ENCODE results near the gene TRAPPC14. TPM values are rescaled to one million over a fixed set of nuclear protein-coding genes. Genes with fewer than 3 reads are reported as not detected.
"Not testable (repeated sequence)": the region's sequence is repeated elsewhere in the genome, so short reads cannot be mapped to it uniquely, and the experiment has no call there.

The TRAPPC14 gene
- total RNA-seq, 1 experiment from 2014 or later: 14.8 TPM

DNA sequence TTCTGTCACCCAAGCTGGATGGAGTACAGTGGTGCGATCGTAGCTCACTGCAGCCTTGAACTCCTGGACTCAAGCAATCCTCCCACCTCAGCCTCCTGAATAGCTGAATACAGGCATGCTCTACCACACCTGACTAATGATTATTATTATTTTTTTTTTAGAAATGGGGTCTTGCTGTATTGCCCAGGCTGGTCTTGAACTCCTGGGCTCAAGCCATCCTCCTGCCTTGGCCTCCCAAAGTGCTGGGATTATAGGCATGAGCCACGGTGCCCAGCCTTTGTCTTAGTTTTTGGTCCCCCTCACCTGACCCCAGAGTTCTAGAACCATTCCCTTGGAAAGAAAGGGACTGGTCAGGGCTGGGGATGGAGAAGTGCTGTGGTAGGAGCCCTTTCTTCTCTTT is 21.6 kb upstream of the TRAPPC14 start:
- H3K36me3 ChIP-seq (replicated peaks; ENCODE audit: control insufficient read depth, insufficient read depth, low read length): not testable (repeated sequence)

DNA sequence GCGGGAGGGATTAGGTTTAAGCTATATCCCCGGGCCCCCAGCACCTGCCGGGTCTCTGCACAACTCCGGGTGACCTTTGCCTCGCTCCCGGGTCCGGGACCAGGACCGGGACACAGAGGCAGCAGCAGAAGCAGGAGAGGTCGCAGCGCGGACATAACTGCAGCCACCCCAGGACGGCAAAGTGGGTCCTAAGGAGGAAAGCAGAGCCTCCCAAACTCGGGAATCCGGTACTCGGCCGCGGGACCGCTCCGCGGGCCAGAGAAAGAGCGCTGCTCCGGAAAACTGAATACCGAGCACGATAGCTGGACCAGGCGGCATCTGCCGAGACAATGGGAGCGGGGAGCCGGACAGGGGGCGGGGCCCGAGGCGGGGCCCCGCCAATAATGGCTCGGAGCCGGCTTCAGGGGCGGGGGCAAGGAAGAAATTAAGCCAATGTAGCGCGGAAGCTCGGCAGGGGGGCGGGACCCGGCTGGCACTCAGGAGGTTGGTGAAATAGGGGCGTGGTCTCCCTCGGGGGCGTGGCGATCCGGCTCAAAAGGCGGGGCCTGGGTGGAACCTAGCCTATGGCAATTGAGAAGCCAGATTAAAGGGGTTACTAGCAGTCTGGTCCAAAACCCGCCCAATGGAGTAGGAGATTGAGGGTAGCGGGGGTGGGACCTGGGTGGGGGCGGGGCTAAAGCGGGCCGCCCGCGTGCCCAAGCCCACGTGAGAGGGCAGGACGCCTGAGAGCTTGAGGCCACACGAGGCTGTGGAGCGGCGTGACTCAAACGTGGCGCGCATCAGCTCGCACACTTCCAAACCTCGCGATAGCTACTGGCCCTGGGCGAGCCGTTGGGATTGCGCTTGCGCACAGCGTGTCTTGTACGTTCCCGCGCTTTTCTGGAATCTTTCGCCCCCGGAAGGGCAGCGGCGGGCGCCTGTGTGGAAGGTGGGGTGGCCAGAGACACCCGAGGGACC is 18.8 kb upstream of the TRAPPC14 start, which contains the start of the genes GPC2 and STAG3:
GPC2 (minus strand) TSS at position 337 of the 957 bp plus-strand sequence; CDS start at position 155, 182 bp downstream.
STAG3 (plus strand) TSS at position 874 of the 957 bp plus-strand sequence. CDS start 2,639 bp downstream, outside the sequence.
- Histone ChIP-seq H3K4me3 (ENCODE audit: insufficient read depth, low read depth, low read length) (peak within 1 kb of the TSS; percentile 95), H3K27me3 (ENCODE audit: control insufficient read depth, insufficient read depth, low read length) (peaks cover 8% of the 10 kb centered on the region), H3K36me3 (replicated peaks; ENCODE audit: control insufficient read depth, insufficient read depth, low read length) (peaks cover 10% of the 10 kb centered on the region)
- peak; percentile 99 for DNase-seq

More for the DNA sequence above, 21.6 kb upstream of the TRAPPC14 start:
- H3K27me3 ChIP-seq (ENCODE audit: control insufficient read depth, insufficient read depth, low read length); H3K4me3 ChIP-seq (ENCODE audit: insufficient read depth, low read depth, low read length); DNase-seq: not testable (repeated sequence)

DNA sequence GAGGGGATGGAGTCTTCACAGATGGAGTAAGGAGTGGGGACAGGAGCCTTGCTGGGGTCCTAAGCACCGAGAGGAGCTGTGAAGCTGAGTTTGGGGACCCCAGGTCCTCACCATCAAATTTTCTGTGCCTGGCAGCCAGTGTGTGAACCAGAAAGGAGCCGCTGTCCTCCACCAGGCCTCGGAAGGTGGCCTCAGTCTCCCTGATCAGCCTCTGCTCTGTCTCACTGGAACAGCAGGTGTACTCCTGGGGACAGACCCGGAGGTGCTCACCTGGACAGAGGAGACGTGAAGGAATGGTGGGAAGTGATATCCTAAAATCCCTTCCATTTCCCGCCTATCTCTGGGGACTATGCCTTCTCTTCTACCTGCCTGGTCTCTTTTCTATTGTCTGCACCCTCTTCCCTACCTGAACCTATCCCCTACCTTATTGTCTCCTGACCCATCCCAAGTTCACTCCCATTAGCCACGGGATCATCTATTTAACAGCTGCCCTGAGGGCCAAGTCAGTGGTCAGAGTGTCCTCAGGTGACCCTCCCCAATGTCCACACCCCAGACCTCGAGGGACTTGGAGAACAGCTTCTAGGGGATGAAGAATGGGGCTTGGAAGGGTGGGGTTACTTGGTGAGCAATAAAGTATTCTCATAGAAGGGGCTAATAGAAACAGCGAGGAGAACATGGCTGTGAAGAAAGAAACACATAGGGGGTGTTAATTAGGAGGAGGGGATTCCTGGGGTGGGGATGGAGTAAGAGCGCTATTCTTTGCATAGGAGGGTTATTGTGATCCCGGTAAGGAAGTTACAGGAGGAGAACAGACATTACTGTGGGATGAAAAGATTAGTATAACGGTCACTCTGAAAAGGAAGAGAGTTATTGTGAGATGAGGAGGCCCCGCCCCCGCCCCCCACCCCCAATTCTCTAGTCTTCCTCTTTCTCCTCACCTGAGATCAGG is 17.8 kb upstream of the TRAPPC14 start:
- peaks cover 14% of the 10 kb centered on the region for H3K27me3 ChIP-seq (ENCODE audit: control insufficient read depth, insufficient read depth, low read length)
- H3K4me3 ChIP-seq (ENCODE audit: insufficient read depth, low read depth, low read length): peak overlapping the region; percentile 95
- DNase-seq: peak; percentile 50
- H3K36me3 ChIP-seq (replicated peaks; ENCODE audit: control insufficient read depth, insufficient read depth, low read length): peaks cover 10% of the 10 kb centered on the region

DNA sequence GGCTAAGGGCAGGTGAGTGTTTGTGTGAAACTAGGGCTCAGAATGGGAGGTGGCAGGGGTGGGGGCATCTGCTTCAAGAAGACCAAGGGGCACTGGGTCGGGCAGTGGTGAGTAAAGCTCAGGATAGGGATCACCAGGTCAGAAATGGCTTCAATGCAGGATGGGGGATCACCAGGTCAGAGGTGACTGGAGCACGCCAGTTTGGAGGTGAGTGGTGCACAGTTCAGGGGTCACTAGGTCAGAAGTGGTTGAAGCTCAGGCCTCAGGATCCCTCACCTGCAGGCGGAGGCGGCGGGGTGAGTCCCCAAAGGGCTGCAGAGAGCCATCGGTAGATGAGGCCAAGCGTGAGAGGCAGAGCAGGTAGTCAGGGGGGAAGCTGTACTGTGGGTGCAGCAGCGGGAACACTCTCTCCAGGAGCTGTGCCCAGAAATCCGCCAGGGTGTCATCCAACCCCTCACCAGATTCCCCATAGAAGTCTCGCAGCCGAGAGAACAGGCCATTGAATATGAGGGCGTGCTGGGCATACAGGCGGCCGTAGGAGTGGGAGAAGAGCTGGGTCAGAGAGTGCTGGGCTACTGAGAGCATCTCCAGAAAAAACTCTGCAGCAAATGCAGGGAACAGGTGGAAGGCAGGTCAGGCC is 16.9 kb upstream of the TRAPPC14 start:
- Histone ChIP-seq H3K27me3 (ENCODE audit: control insufficient read depth, insufficient read depth, low read length) (peaks cover 19% of the 10 kb centered on the region), H3K4me3 (ENCODE audit: insufficient read depth, low read depth, low read length) (no peak overlapping the region), H3K36me3 (replicated peaks; ENCODE audit: control insufficient read depth, insufficient read depth, low read length) (peaks cover 10% of the 10 kb centered on the region)
- peak; percentile 10 for DNase-seq

DNA sequence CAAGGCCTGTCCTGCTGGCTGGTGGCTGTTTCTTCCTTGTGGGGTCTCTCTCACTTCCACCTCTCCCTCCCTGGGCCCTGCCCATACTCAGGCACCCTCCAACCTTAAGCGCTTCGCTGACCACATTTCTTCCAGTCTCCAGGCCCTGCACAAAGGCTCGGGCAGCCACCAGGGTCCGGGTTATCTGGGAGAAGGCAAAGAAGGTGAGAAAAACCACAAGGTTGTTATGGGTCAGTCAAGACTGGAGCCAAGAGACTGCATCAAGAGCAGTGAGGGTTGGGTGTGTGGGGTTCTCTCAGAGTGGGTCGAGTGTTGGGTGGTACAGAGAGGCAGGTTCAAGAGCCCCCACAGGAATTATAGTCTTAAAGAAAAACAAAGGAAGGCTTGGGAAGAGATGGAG is 16.1 kb upstream of the TRAPPC14 start:
- DNase-seq: no peak
- H3K4me3 ChIP-seq (ENCODE audit: insufficient read depth, low read depth, low read length): no peak overlapping the region
- peaks cover 10% of the 10 kb centered on the region for H3K36me3 ChIP-seq (replicated peaks; ENCODE audit: control insufficient read depth, insufficient read depth, low read length)
- peaks cover 19% of the 10 kb centered on the region for H3K27me3 ChIP-seq (ENCODE audit: control insufficient read depth, insufficient read depth, low read length)

DNA sequence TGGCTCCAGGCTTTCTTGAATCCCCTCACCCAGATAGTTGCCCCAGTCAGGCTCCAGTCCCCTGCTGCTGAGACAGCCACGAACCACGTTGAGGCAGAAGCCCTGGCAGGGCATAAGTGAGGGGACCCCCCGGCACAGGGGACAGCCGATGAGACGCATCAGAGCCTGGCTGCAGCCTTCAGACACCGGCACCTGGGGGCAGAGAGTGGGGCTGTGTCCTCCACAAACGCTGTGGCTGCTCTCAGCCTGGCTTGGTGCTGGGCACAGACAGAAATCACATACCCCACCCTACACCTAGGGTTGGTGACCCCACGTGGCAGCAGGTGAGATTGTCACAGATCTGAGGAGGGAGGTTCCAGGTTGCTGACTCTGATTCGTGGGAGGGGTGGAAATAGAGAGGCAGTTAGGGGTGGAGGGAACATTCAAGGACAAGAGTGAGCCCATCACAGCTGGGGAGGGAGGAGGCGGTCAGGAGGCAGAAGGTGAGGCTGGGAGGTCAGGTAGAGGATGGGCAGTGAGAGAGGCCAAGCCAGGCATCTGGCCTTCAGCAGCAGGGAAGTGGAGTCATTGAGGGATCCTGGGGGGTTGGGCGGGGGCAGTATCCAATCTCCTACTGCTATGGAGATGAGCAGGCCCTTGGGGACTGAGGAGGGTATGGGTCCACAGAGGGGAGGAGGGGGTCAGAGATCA is 15.4 kb upstream of the TRAPPC14 start:
- DNase-seq: peak; percentile 43
- Histone ChIP-seq H3K4me3 (ENCODE audit: insufficient read depth, low read depth, low read length) (no peak overlapping the region), H3K27me3 (ENCODE audit: control insufficient read depth, insufficient read depth, low read length) (peaks cover 19% of the 10 kb centered on the region), H3K36me3 (replicated peaks; ENCODE audit: control insufficient read depth, insufficient read depth, low read length) (peaks cover 10% of the 10 kb centered on the region)

DNA sequence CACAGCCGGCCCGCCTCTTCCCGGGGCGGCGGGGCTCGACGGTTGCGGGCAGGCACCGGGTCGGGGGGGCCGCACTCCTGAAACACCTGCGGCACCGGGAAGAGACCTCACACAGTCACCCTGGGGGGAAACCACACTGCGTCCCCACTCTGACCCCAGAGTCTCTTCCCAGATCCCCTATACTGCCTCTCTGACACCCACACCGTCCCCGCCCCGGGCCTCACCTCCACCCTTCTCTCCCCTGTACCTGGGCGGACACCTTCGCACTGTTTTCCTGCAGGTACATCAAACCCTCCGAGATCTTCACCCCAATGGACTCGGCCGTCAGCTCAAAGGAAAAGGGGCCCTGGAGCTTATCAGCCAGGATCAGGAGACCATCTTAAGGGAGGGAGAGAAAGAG is 13.3 kb upstream of the TRAPPC14 start:
- DNase-seq: no peak
- Histone ChIP-seq H3K36me3 (replicated peaks; ENCODE audit: control insufficient read depth, insufficient read depth, low read length) (peaks cover 10% of the 10 kb centered on the region), H3K4me3 (ENCODE audit: insufficient read depth, low read depth, low read length) (peak overlapping the region; percentile 53), H3K27me3 (ENCODE audit: control insufficient read depth, insufficient read depth, low read length) (peaks cover 29% of the 10 kb centered on the region)

DNA sequence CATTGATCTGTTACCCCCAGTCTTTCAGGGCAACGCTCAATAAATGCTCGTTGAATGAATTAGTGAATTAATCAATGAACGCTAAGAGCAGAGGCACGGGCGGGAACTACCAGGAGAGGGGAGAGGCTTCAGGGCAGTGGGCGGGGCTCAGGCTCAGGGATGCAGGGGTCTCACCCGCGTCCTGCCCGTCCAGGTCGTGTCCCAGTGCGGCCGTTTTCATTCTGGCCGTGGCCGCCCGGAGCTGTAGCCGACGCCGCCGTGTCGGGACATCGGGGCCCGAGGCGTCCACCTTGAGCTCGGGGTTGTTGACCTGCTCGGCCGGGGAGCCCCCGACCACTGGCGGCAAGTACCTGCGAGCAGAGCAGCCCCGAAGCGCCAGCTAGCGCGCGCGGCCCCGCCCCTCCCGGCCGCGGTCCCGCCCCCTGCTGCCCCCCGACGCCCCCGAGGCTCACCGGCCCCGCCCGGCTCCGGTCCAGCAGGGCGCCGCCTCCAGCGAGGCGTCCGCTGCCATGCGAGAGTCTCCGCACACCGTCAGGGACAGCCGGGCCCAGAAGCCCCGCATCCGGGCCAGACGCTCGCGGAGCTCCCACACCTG is 12.7 kb upstream of the TRAPPC14 start:
- Histone ChIP-seq H3K4me3 (ENCODE audit: insufficient read depth, low read depth, low read length) (peak overlapping the region; percentile 53), H3K27me3 (ENCODE audit: control insufficient read depth, insufficient read depth, low read length) (peaks cover 34% of the 10 kb centered on the region), H3K36me3 (replicated peaks; ENCODE audit: control insufficient read depth, insufficient read depth, low read length) (peaks cover 10% of the 10 kb centered on the region)
- peak; percentile 95 for DNase-seq

DNA sequence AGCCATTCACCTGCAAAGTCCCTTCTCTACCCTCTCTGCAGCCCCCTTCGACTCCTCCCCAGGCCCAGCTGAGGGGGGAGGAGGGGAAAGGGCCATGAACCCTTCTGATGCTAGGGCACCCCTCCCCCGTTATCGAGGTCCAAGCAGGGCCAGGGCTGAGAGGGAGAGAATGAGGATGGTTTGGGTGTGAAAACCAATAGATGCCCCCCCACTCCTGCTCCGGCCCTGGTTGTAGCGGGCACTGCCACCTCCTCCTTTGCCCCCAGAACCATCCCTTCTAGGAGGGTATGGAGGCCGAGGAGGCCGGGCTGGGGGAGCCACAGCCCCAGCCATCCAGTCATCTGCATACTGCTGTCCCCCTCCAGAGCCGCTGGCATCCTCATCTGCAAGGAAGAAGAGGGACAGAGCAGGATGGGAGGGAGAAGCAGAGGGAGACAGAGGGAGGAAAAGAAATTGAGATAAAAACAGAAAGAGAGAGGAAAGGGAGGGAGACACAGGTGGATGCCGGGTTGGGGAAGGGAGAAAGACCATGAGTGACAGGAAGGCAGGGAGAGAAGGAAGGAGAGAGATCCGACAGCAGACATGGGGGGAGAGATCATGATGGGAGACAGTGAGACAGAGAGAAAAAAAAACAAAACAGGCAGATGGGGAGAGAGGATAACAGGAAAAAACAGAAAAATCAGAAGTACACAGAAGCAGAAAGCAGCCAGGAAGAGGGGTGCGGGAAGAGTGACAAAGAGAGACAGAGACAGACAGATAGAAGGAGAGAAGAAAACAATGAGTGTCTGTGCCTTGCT is 11.8 kb upstream of the TRAPPC14 start:
- peaks cover 6% of the 10 kb centered on the region for H3K36me3 ChIP-seq (replicated peaks; ENCODE audit: control insufficient read depth, insufficient read depth, low read length)
- H3K4me3 ChIP-seq (ENCODE audit: insufficient read depth, low read depth, low read length): no peak overlapping the region
- H3K27me3 ChIP-seq (ENCODE audit: control insufficient read depth, insufficient read depth, low read length): peaks cover 34% of the 10 kb centered on the region
- peak; percentile 33 for DNase-seq

DNA sequence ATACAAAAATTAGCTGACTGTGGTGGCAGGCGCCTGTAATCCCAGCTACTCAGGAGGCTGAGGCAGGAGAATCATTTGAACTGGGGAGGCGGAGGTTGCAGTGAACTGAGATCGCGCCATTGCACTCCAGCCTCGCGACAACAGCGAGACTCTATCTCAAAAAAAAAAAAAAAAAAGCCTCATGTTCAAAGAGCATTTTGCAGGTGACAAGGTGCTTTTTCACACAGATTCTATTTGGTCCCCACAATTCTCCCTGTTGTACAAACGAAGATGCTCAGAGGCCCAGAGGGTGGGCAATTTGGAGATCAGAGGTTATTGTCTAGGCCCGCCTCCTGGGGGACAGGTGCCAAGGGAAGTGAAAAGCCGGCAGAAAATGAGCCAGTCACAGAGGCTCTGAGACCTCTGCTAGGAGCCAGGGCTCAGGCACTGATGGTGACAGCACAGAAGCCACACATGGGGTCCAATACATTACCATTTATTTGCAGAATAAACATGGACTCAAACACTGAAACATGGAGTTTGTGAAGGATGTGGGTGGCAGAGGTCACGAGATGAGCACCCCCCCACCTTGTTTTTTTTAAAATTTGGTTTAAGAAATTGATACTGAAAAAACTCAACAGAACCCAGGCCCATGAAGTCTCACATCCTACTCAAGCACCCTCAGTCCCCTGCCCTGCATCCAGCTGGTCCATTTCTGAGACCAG is 10.8 kb upstream of the TRAPPC14 start:
- Histone ChIP-seq H3K4me3 (ENCODE audit: insufficient read depth, low read depth, low read length) (no peak overlapping the region), H3K36me3 (replicated peaks; ENCODE audit: control insufficient read depth, insufficient read depth, low read length) (no peaks in the 10 kb centered on the region; the same call in none of the 2 replicates), H3K27me3 (ENCODE audit: control insufficient read depth, insufficient read depth, low read length) (peaks cover 34% of the 10 kb centered on the region)
- DNase-seq: peak; percentile 40

DNA sequence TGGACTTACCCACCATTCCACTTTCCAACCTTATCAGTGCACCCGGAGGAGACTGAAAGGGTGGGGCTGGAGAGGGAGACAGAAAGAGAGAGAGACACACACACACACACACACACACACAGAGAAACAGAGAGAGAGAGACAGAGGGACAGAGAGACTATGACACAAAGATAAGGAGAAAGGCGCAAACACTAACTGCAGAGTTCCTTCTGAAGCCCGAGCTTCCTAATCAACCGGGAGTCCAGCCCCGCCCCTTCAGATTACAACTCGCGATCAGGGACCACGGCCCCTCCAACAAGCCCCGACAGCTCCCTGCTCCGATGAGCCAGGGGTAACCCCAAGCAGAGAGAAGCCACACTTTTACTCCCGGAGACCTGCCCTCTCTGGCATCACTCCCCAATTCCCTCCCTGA is 9.4 kb upstream of the TRAPPC14 start:
- Histone ChIP-seq H3K36me3 (replicated peaks; ENCODE audit: control insufficient read depth, insufficient read depth, low read length) (no peaks in the 10 kb centered on the region; the same call in 1 of the 2 replicates), H3K27me3 (ENCODE audit: control insufficient read depth, insufficient read depth, low read length) (peaks cover 34% of the 10 kb centered on the region)

More for the DNA sequence above, 9.4 kb upstream of the TRAPPC14 start:
- H3K4me3 ChIP-seq (ENCODE audit: insufficient read depth, low read depth, low read length): peak overlapping the region; percentile 65
- no peak for DNase-seq

Data from H7 (cell line).